ENCODE measurements around the gene GABRB3.

DNA sequence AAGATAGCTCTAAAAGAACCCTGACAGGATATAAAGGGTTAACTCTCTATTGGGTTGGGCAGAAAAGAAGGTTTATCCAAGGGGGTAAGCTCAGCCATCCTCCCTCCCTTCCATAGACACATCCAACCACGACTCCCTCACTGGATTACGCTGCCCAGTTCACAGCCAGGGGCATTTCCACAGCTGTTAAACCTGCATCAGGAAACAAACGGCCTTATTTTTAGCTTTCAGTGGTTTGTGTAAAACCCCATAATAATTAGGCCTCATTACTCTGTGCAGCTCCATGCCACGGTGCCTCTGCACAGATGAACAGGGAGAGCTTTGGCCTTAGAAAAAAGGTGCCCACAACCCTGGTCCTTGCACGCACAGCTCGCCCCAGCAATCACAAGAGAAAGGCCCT lies 110.6 kb downstream of the GABRB3 start:
- TF ChIP-seq KDM1A (IDR thresholded peaks at IDR 0.05; ENCODE audit: low read depth): no peak
- TF ChIP-seq, protein P1, sequence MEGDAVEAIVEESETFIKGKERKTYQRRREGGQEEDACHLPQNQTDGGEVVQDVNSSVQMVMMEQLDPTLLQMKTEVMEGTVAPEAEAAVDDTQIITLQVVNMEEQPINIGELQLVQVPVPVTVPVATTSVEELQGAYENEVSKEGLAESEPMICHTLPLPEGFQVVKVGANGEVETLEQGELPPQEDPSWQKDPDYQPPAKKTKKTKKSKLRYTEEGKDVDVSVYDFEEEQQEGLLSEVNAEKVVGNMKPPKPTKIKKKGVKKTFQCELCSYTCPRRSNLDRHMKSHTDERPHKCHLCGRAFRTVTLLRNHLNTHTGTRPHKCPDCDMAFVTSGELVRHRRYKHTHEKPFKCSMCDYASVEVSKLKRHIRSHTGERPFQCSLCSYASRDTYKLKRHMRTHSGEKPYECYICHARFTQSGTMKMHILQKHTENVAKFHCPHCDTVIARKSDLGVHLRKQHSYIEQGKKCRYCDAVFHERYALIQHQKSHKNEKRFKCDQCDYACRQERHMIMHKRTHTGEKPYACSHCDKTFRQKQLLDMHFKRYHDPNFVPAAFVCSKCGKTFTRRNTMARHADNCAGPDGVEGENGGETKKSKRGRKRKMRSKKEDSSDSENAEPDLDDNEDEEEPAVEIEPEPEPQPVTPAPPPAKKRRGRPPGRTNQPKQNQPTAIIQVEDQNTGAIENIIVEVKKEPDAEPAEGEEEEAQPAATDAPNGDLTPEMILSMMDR (IDR thresholded peaks at IDR 0.05): no peak
- TF ChIP-seq POLR2A (IDR thresholded peaks at IDR 0.05; ENCODE audit: low read length): no peak
- TF ChIP-seq, protein P2, sequence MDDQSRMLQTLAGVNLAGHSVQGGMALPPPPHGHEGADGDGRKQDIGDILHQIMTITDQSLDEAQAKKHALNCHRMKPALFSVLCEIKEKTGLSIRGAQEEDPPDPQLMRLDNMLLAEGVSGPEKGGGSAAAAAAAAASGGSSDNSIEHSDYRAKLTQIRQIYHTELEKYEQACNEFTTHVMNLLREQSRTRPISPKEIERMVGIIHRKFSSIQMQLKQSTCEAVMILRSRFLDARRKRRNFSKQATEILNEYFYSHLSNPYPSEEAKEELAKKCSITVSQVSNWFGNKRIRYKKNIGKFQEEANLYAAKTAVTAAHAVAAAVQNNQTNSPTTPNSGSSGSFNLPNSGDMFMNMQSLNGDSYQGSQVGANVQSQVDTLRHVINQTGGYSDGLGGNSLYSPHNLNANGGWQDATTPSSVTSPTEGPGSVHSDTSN (IDR thresholded peaks at IDR 0.05): no peak
- no peak for TF ChIP-seq ESRRA (IDR thresholded peaks at IDR 0.05; ENCODE audit: borderline replicate concordance, low read length)
- no peak for TF ChIP-seq CEBPB (IDR thresholded peaks at IDR 0.05)
- TF ChIP-seq, protein P3, sequence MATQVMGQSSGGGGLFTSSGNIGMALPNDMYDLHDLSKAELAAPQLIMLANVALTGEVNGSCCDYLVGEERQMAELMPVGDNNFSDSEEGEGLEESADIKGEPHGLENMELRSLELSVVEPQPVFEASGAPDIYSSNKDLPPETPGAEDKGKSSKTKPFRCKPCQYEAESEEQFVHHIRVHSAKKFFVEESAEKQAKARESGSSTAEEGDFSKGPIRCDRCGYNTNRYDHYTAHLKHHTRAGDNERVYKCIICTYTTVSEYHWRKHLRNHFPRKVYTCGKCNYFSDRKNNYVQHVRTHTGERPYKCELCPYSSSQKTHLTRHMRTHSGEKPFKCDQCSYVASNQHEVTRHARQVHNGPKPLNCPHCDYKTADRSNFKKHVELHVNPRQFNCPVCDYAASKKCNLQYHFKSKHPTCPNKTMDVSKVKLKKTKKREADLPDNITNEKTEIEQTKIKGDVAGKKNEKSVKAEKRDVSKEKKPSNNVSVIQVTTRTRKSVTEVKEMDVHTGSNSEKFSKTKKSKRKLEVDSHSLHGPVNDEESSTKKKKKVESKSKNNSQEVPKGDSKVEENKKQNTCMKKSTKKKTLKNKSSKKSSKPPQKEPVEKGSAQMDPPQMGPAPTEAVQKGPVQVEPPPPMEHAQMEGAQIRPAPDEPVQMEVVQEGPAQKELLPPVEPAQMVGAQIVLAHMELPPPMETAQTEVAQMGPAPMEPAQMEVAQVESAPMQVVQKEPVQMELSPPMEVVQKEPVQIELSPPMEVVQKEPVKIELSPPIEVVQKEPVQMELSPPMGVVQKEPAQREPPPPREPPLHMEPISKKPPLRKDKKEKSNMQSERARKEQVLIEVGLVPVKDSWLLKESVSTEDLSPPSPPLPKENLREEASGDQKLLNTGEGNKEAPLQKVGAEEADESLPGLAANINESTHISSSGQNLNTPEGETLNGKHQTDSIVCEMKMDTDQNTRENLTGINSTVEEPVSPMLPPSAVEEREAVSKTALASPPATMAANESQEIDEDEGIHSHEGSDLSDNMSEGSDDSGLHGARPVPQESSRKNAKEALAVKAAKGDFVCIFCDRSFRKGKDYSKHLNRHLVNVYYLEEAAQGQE (IDR thresholded peaks at IDR 0.05): no peak
